K562 (cell line): Measurements from ENCODE around the gene INCA1.
"Not testable (repeated sequence)": the region's sequence is repeated elsewhere in the genome, so short reads cannot be mapped to it uniquely, and the experiment has no call there.

Experiments used
- CBX1 ChIP-seq: sonication (generic); IDR thresholded peaks from 2 replicates; pipeline ENCODE4 v1.6.1; 2016; ENCODE audit warnings: antibody characterized with exemption, low read depth, mild to moderate bottlenecking
- CHD7 ChIP-seq: fragments of 200-600 bp; sonication (generic); IDR thresholded peaks from one replicate; pipeline ENCODE4 v1.6.1; 2012; ENCODE audit warnings: mild to moderate bottlenecking, low read depth, low read length, inconsistent platforms
- RBBP5 ChIP-seq: fragments of 200-600 bp; sonication (generic); IDR thresholded peaks from 2 replicates; pipeline ENCODE4 v1.6.1; 2012; ENCODE audit warnings: borderline replicate concordance, mild to moderate bottlenecking, low read length, control low read depth, inconsistent platforms; ENCODE audit not compliant: insufficient read depth, poor library complexity, severe bottlenecking
- SP2 ChIP-seq: IDR thresholded peaks from 2 replicates; pipeline ENCODE4 v1.6.1; 2011; ENCODE audit warnings: mild to moderate bottlenecking, low read depth, low read length, moderate library complexity; ENCODE audit not compliant: poor library complexity, severe bottlenecking; ENCODE audit errors: extremely low read depth
- YY1 ChIP-seq, 3 experiments: IDR thresholded peaks; 2 replicates each; pipeline ENCODE4 v1.6.1; 2011; ENCODE audit warnings: low read length in 2 of 3, mild to moderate bottlenecking in 2 of 3, moderate library complexity in 2 of 3, borderline replicate concordance in 1 of 3, control low read depth in 1 of 3, low read depth in 1 of 3; ENCODE audit not compliant: insufficient read depth in 3 of 3, insufficient replicate concordance in 2 of 3, control insufficient read depth in 1 of 3, insufficient read length in 1 of 3; ENCODE audit errors: extremely low read depth in 1 of 3
- TF ChIP-seq, protein P1 (sequence below): conservative IDR thresholded peaks from 2 replicates; pipeline ENCODE4 v1.6.1; 2011; ENCODE audit warnings: low read depth, mild to moderate bottlenecking, low read length; ENCODE audit not compliant: control insufficient read depth

- not testable (repeated sequence) for TF ChIP-seq RBBP5; YY1 (IDR thresholded peaks at IDR 0.05; ENCODE audit: borderline replicate concordance in 1 of 3, control insufficient read depth in 1 of 3, extremely low read depth in 1 of 3, insufficient read depth in 3 of 3, insufficient read length in 1 of 3, insufficient replicate concordance in 2 of 3, low read depth in 1 of 3, low read length in 2 of 3); CHD7; CBX1; SP2
- TF ChIP-seq, protein P1, sequence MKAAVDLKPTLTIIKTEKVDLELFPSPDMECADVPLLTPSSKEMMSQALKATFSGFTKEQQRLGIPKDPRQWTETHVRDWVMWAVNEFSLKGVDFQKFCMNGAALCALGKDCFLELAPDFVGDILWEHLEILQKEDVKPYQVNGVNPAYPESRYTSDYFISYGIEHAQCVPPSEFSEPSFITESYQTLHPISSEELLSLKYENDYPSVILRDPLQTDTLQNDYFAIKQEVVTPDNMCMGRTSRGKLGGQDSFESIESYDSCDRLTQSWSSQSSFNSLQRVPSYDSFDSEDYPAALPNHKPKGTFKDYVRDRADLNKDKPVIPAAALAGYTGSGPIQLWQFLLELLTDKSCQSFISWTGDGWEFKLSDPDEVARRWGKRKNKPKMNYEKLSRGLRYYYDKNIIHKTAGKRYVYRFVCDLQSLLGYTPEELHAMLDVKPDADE, result not testable (repeated sequence)
These were observed 32.8 kb upstream of the INCA1 start for GRCh38 chr17:5030168-5030567.
